ENCODE data around the gene KCNQ1. TPM values are rescaled to one million over a fixed set of nuclear protein-coding genes. Genes with fewer than 3 reads are reported as not detected.

The KCNQ1 gene
- total RNA-seq, 1 experiment from 2014 or later = 2.3 TPM

GRCh38 chr11:2657697-2658284 is 213.0 kb downstream of the KCNQ1 start:
- Histone ChIP-seq H4K20me1 (ENCODE audit: control insufficient read depth, insufficient read depth, insufficient read length) (no peaks in the 10 kb centered on the region), H3K14ac (ENCODE audit: insufficient read depth, low read length) (no peak overlapping the region), H3K23ac (ENCODE audit: insufficient read length, low read depth, low read length) (no peak overlapping the region), H4K8ac (replicated peaks; ENCODE audit: insufficient read length, low read depth, low read length) (no peak overlapping the region), H2BK15ac (ENCODE audit: low read depth, low read length) (no peak overlapping the region), H3K9ac (ENCODE audit: extremely low read depth, insufficient read length, low read length) (no peak overlapping the region), H3K9me3 (ENCODE audit: control insufficient read depth, low read depth, low read length) (peaks cover 59% of the 10 kb centered on the region), H4K91ac (ENCODE audit: insufficient read length, low read depth, low read length) (no peak overlapping the region), H3K4me2 (ENCODE audit: insufficient read depth, insufficient read length, low read length) (no peak overlapping the region), H3K27ac (ENCODE audit: insufficient read length, low read depth, low read length) (no peak overlapping the region), H3K79me2 (ENCODE audit: insufficient read depth, low read length) (no peaks in the 10 kb centered on the region), H4K5ac (ENCODE audit: insufficient read length, low read depth, low read length) (no peak overlapping the region), H2BK12ac (ENCODE audit: insufficient read length, low read depth, low read length) (no peak overlapping the region), H3K56ac (ENCODE audit: insufficient read length, low read depth, low read length) (no peak overlapping the region), H3K23me2 (ENCODE audit: insufficient read length, low read depth, low read length, poor library complexity, severe bottlenecking) (no peaks in the 10 kb centered on the region), H3K18ac (ENCODE audit: insufficient read length, low read depth, low read length) (no peak overlapping the region), H3T11ph (ENCODE audit: low read length) (no peak overlapping the region), H2BK120ac (ENCODE audit: low read depth, low read length, poor library complexity, severe bottlenecking) (no peak overlapping the region), H2AK5ac (ENCODE audit: insufficient read length, low read length) (no peak overlapping the region), H2BK5ac (ENCODE audit: insufficient read length, low read length) (no peak overlapping the region), H3K4ac (ENCODE audit: low read depth, low read length) (no peak overlapping the region), H3K79me1 (ENCODE audit: insufficient read depth, low read depth, low read length, poor library complexity, severe bottlenecking) (no peaks in the 10 kb centered on the region), H3K4me1 (ENCODE audit: insufficient read depth, low read length) (no peaks in the 10 kb centered on the region), H3K27me3 (ENCODE audit: insufficient read depth, low read length) (peaks cover 8% of the 10 kb centered on the region; the same call in 1 of the 2 replicates), H2AFZ (ENCODE audit: low read length) (no peak overlapping the region), H2BK20ac (ENCODE audit: low read depth, low read length, poor library complexity, severe bottlenecking) (no peak overlapping the region)
- no peak for DNase-seq
- no CpG with 5 or more reads among the region's 8 CpGs for WGBS (ENCODE audit: extremely low coverage, insufficient read length, low lambda C conversion rate)
- Mint-ChIP-seq H3K36me3 (ENCODE audit: insufficient read depth in 1 of 3, low read depth in 3 of 3) (peaks cover 44 to 68% (median 45%) of the 10 kb centered on the region in 3 experiments), H3K27ac (no peak overlapping the region), H3K27me3 (ENCODE audit: low read depth) (peaks cover 84% of the 10 kb centered on the region), H3K4me3 (no peak overlapping the region), H3K9me3 (peaks cover 84 to 97% of the 10 kb centered on the region in 2 experiments), H3K4me1 (peaks cover 5 to 10% of the 10 kb centered on the region in 2 experiments; a peak in 3 of 4 replicates)
- TF ChIP-seq CTCF (conservative IDR thresholded peaks at IDR 0.05) = no peak

Measured in H9 (cell line).